OCI-M1 (cell line): Measurements from ENCODE around the gene TCF12.
A peak's percentile ranks its signal among the peaks of the same experiment; 100 is the strongest.

Source experiments
- DNase-seq: peaks from one replicate; lab custom pipeline; 2025; lab: John Stamatoyannopoulos, UW

TCF12 gene

GRCh38 chr15:57255751-57256341 lies 337.4 kb downstream of the TCF12 start:
- DNase-seq = no peak

GRCh38 chr15:57256939-57257338 lies 338.5 kb downstream of the TCF12 start:
- no peak for DNase-seq

DNA sequence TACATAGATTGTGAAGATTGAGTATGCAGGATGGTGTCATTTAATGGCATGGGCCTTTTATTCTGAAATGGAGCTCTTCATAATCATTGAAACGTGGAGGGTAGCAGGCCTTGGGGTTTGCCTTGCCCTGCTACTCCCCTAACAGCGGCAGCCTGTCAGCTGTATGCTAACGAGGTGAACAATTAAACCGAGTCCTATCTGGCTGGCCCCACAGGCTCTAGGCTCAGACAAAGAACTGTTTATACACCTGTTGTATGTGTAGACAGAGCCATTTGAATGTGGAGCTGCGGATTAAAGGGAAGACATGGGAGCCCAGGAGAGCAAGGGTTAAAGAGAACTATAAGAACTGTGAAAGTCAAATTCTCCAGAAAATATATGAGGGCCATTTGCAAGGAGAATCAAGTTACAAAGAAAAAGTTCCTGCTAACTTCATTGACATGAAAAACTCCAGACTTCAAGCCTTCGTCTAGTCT lies 341.2 kb downstream of the TCF12 start:
- DNase-seq = no peak

DNA sequence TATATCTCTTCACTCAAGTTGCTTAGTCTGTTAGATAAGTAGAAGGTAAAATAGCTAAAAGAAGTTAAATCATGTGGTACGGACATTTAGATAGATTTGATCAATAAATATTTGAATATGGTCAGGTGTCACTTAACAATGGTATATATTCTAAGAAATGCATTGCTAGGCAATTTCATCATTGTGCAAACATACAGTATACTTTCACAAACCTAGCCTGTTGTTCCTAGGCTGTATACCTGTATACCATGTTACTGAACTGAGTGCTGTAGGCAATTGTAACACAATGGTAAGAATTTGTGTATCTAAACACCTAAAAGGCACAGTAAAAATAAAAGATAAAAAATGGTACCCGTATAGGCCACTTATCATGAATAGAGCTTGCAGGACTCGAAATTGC lies 345.1 kb downstream of the TCF12 start:
- DNase-seq = no peak

GRCh38 chr15:57272771-57273357 lies 354.4 kb downstream of the TCF12 start:
- DNase-seq = no peak

- no peak for DNase-seq
Observed at GRCh38 chr15:57273402-57273801, 355.0 kb downstream of the TCF12 start.

GRCh38 chr15:57278439-57278838 lies 360.0 kb downstream of the TCF12 start:
- no peak for DNase-seq

GRCh38 chr15:57280464-57280863 lies 362.0 kb downstream of the TCF12 start:
- DNase-seq = no peak

DNA sequence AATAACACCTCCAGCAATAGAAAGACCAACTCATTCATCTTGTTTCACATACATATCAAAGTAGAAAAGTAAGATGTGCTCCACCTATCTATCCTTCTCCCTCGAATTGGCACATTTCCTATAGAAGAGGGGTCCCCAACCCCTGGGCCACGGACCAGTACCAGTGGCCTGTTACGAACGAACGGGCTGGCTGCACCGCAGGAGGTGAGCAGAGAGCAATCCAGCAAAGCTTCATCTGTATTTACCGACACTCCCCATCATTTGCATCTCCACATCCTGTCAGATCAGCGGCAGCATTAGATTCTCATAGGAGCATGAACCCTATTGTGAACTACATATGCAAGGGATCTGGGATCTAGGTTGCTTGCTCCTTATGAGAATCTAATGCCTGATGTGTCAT lies 362.9 kb downstream of the TCF12 start:
- no peak for DNase-seq

DNA sequence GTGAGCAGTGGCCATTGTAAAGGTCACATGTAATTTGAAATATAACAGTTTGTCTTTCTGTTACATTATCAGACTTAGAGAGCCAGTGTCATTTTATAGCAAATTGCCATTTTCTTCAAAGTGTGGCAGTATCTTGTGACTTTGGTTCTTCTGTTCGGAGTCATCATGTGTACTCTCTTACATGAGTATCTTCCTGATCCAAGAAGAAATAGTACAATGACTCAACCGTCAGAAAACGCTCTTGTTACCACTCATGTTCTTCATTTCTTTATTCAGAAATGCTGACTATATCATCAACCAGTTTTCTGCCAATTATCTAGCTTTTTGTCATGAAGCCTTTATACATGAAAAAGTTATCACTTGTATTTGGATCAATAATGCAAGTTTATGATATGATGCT lies 364.2 kb downstream of the TCF12 start:
- DNase-seq = no peak

GRCh38 chr15:57283774-57284503 lies 365.5 kb downstream of the TCF12 start:
- DNase-seq = peak; percentile 75

DNA sequence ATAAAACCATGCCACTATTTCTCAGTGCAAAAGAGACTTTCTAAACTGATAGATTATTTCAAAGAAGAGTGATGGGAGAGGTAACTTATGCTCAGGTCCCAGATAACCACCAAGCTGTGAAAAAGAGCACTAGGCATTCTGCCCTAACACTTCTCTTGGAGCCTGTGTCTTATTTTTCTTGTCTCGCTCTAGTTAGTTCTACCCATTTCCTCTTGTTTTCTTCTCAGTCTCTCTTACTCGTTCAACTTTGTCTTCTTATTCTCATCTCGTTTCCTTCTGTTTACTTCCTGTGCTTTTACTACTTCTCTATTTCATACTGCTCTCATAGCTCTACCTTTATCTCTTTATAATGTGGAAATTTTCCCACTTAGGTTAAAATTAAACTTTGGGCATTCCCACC lies 366.1 kb downstream of the TCF12 start:
- no peak for DNase-seq

- no peak for DNase-seq
Observed at GRCh38 chr15:57285386-57285785, 366.9 kb downstream of the TCF12 start.

DNA sequence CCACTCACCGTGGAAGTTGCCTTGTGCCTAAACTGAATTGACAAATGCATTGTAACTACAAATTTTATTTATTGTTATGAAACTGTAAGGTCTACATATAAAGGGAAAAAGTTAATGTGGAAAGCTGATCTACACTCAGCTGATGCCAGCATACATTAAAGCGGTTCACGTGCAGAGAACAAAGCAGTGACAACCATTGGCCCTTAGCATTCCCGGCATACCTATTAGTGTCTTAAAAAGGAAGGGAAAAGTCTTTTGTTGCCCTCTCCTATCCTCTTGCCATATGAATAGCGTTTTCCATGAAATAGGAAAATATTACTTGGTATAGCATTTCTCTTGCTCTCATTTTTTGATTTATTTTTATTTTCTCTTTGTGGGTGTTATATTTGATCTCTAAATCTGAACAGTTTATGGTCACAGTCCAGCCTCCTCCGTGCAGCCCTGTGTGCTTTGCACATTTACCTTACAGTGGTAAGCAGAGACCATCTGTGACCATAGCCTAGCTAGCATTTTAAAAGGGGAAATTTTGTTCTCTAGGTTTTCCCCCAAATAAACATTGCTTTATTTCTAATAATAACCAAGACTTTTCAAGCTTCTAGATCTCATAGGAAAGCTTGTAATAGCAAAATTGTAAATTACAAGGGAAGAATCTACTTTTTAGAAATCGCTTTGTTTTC lies 368.1 kb downstream of the TCF12 start:
- no peak for DNase-seq

- no peak for DNase-seq
Observed at GRCh38 chr15:57287123-57287521, 368.7 kb downstream of the TCF12 start.

DNA sequence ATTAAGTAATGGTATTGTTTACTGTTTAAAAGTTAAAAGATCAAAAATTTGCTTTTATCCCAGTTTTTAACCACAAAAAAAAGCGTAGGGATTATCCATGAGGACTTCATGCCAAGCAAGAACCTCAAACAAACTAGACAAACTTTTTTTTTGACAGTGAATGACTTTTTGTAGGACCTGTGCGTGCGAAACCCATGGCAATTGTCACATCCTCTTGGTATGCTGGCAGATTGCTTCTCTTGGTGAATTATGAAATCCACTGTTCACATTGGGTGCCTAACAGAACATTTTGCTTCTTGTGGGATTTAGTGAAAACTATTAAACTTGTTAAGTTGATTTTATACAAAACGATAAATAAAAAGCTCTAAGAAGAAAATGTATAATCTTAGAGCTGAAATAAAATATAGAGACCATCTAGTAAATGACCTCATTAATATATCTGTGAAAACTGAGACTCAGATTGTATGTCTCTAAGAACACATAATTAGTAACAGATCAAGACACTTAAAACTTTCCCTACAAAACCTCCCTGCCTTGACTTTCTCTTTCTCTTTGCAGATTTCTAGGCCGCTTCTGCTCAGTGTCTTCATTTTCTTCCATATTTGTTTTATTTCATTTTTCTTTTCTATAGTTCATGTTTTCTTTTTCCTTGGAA lies 370.6 kb downstream of the TCF12 start:
- DNase-seq = no peak

DNA sequence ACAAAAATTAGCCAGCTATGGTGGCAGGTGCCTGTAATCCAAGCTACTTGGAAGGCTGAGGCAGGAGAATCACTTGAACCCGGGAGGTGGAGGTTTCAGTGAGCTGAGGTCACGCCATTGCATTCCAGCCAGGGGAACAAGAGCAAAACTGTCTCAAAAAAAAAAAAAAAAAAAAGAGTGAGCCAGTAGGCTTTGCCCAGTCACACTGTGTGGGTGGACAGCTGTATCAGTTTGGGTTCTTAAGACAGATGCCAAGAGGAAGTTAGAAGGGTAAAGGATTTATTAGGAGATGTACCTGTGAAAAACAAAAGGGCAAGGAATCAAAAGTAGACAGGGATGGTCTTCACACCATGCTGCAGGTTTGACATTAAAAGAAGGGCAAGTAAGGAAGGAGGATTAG lies 371.7 kb downstream of the TCF12 start:
- DNase-seq = no peak

- no peak for DNase-seq
Observed at GRCh38 chr15:57290826-57291225, 372.4 kb downstream of the TCF12 start.

DNA sequence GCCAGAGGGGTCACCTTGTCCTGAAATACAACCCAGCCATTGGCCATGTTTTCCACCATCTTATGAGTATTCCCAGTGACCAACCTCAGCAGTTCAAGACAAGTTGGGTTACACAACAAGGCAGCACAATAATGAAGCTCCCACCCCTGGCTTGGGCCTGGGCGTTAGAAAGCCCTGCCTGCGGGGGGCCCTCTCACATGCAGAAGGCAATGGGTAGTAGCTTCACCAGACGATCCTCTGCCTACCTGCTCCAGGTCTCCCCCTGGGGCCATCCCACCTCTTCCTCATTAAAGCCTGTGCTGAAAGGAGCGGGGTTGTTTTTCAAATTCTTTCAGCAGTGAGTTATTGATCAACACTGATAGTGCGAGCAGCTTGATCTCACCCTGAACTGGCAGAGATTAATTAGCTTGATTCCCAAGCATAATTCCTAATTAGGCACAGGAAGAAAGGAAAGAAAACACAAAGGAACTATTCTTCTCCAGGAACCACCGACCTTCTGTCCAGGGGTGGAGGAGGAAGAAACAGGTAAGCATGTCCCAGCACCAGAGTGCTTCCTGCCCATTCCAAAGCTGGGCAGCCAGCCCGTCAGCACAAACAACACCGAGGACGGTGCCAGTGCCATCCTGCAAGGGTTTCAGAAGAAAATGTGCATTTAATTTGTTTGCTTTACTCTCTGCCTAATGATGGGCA lies 378.2 kb downstream of the TCF12 start:
- no peak for DNase-seq

DNA sequence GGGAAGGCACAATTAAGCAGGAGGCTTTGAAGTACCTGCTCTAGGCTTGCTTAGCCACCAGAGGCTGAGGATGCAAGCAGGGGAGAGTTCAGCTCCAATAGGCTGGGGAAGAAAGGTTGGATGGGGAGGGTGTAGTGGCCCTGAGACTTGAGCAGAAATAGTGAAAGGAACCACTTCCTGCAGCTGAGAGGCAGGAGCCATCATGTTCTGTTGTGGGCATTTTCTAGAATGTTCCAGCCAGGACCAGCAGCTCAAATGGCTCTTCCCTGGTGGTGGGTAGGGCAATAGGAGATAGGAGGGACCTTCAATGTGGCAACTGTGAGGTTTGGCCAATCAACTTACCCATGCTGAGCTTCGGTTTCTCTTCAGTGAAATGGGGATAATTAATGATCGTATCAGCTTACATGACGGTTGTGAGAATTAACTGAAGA lies 378.7 kb downstream of the TCF12 start:
- DNase-seq = no peak

DNA sequence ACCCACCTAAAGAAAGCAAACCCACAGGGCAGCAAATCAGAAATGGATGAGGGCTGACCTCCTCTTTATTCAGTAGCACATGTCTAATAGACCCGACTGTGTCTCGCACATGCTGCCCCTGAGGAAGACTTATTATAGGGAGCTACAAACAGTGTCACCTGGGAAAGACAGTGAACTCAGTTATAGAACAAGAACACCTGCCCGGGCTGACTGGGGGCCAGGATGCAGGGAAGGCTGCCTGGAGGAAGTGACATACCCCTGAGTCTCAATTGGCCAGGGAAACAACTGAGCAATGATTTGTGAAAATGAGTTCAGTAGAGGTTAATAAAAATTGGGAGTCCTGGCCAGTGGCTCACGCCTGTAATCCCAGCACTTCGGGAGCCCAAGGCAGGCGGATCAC lies 379.2 kb downstream of the TCF12 start:
- no peak for DNase-seq

DNA sequence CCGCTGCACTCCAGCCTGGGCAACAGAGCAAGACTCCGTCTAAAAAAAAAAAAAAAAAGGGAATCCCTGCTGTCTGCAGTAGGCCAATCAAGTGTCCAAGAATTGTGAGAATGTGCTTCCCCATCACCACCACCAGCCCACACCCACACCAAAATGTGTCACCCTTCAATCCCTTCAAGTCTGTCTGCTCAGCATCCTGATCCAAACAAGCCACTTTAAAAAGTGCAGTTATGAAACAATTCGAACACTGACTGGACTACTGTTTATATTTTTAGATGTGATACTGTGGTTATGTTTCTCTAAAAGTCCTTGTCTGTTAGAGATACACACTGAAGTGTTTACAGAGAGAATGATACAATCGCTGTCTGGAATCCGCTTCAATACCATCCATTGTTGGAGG lies 379.8 kb downstream of the TCF12 start:
- no peak for DNase-seq
